ENCODE results near the gene FBXW5.

- TF ChIP-seq CTCF (IDR thresholded peaks at IDR 0.05; ENCODE audit: low read depth, low read length) (no peak), EZH2phosphoT487 (IDR thresholded peaks at IDR 0.05; ENCODE audit: low read depth) (no peak)
Observed at GRCh38 chr9:136907011-136907914, 37.3 kb downstream of the FBXW5 start.
